WTC11 (cell line): Measurements from ENCODE around the gene MYRF. TPM values are rescaled to one million over a fixed set of nuclear protein-coding genes. Genes with fewer than 3 reads are reported as not detected.
A peak's percentile ranks its signal among the peaks of the same experiment; 100 is the strongest.

ENCODE experiments used
- ESRRA ChIP-seq: sonication (generic); formaldehyde crosslinking; IDR thresholded peaks from 2 replicates; pipeline ENCODE4 v1.8.1; 2022; ENCODE audit warnings: mild to moderate bottlenecking, missing genetic modification reagents, borderline replicate concordance
- FOXP1 ChIP-seq: sonication (generic); formaldehyde crosslinking; IDR thresholded peaks from 2 replicates; pipeline ENCODE4 v1.8.0; 2022; ENCODE audit warnings: missing genetic modification reagents, mild to moderate bottlenecking, moderate library complexity, borderline replicate concordance
- JUN ChIP-seq: sonication (generic); formaldehyde crosslinking; IDR thresholded peaks from 2 replicates; pipeline ENCODE4 v1.8.0; 2023; ENCODE audit warnings: mild to moderate bottlenecking, missing genetic modification reagents
- MYBL2 ChIP-seq: sonication (generic); formaldehyde crosslinking; IDR thresholded peaks from 2 replicates; pipeline ENCODE4 v1.8.1; 2023; ENCODE audit warnings: mild to moderate bottlenecking, moderate library complexity, missing genetic modification reagents
- NFATC4 ChIP-seq: fragments of 250-450 bp; sonication (Bioruptor Pico); IDR thresholded peaks from 2 replicates; pipeline ENCODE4 v1.9.0; 2021; ENCODE audit warnings: mild to moderate bottlenecking
- NFYB ChIP-seq: sonication (generic); formaldehyde crosslinking; conservative IDR thresholded peaks from 2 replicates; pipeline ENCODE4 v1.8.0; 2022; ENCODE audit warnings: low read depth, missing genetic modification reagents
- NR1H2 ChIP-seq: sonication (generic); formaldehyde crosslinking; IDR thresholded peaks from 2 replicates; pipeline ENCODE4 v1.9.0; 2021; ENCODE audit warnings: mild to moderate bottlenecking, moderate library complexity, missing genetic modification reagents
- RELA ChIP-seq: sonication (generic); formaldehyde crosslinking; IDR thresholded peaks from 2 replicates; pipeline ENCODE4 v1.8.1; 2022; ENCODE audit warnings: missing genetic modification reagents, mild to moderate bottlenecking, borderline replicate concordance
- SMAD4 ChIP-seq: sonication (generic); formaldehyde crosslinking; IDR thresholded peaks from 2 replicates; pipeline ENCODE4 v1.8.0; 2022; ENCODE audit warnings: mild to moderate bottlenecking, missing genetic modification reagents
- ZNF121 ChIP-seq: sonication (generic); formaldehyde crosslinking; IDR thresholded peaks from 2 replicates; pipeline ENCODE4 v1.8.0; 2023; ENCODE audit warnings: missing genetic modification reagents
- ZNF232 ChIP-seq: sonication (generic); formaldehyde crosslinking; IDR thresholded peaks from 2 replicates; pipeline ENCODE4 v1.8.0; 2022; ENCODE audit warnings: mild to moderate bottlenecking, missing genetic modification reagents
- ZNF396 ChIP-seq: fragments of 250-450 bp; sonication (Bioruptor Pico); IDR thresholded peaks from 2 replicates; pipeline ENCODE4 v1.8.0; 2021; ENCODE audit warnings: mild to moderate bottlenecking, moderate library complexity, borderline replicate concordance
- total RNA-seq: library from RNA; stranded (reverse); gene quantifications from 3 replicates; pipeline ENCODE4 v1.2.3, GENCODE V29; 2021
- TF ChIP-seq, protein P1 (sequence below): sonication (generic); formaldehyde crosslinking; IDR thresholded peaks from 2 replicates; pipeline ENCODE4 v1.8.0; 2022; ENCODE audit warnings: mild to moderate bottlenecking, missing genetic modification reagents
- TF ChIP-seq, protein P2 (sequence below): fragments of 250-450 bp; sonication (Bioruptor Pico); IDR thresholded peaks from 2 replicates; pipeline ENCODE4 v1.9.0; 2021; ENCODE audit warnings: moderate library complexity, mild to moderate bottlenecking, inconsistent platforms, borderline replicate concordance
- TF ChIP-seq, protein P3 (sequence below): sonication (generic); formaldehyde crosslinking; IDR thresholded peaks from 2 replicates; pipeline ENCODE4 v1.8.0; 2022; ENCODE audit warnings: mild to moderate bottlenecking, missing genetic modification reagents
- TF ChIP-seq, protein P4 (sequence below): fragments of 250-450 bp; sonication (Bioruptor Pico); IDR thresholded peaks from 2 replicates; pipeline ENCODE4 v1.8.0; 2021; ENCODE audit warnings: mild to moderate bottlenecking
- TF ChIP-seq, protein P5 (sequence below): fragments of 250-450 bp; sonication (Bioruptor Pico); IDR thresholded peaks from 2 replicates; pipeline ENCODE4 v1.9.0; 2021; ENCODE audit warnings: mild to moderate bottlenecking
- TF ChIP-seq, protein P6 (sequence below): fragments of 250-450 bp; sonication (Bioruptor Pico); IDR thresholded peaks from 2 replicates; pipeline ENCODE4 v1.9.0; 2021; ENCODE audit warnings: mild to moderate bottlenecking
- TF ChIP-seq, protein P7 (sequence below): sonication (generic); formaldehyde crosslinking; IDR thresholded peaks from 2 replicates; pipeline ENCODE4 v1.8.0; 2023; ENCODE audit warnings: missing genetic modification reagents
- TF ChIP-seq, protein P8 (sequence below): sonication (generic); formaldehyde crosslinking; IDR thresholded peaks from 2 replicates; pipeline ENCODE4 v1.8.0; 2022; ENCODE audit warnings: mild to moderate bottlenecking, missing genetic modification reagents
- TF ChIP-seq, protein P9 (sequence below): sonication (generic); formaldehyde crosslinking; IDR thresholded peaks from 2 replicates; pipeline ENCODE4 v1.8.1; 2022; ENCODE audit warnings: mild to moderate bottlenecking, missing genetic modification reagents, moderate library complexity, borderline replicate concordance
- TF ChIP-seq, protein P10 (sequence below): sonication (generic); formaldehyde crosslinking; IDR thresholded peaks from 2 replicates; pipeline ENCODE4 v1.8.1; 2023; ENCODE audit warnings: mild to moderate bottlenecking, moderate library complexity, missing genetic modification reagents
- TF ChIP-seq, protein P11 (sequence below): fragments of 250-450 bp; sonication (Bioruptor Pico); IDR thresholded peaks from 2 replicates; pipeline ENCODE4 v2.1.2; 2022; ENCODE audit warnings: mild to moderate bottlenecking, moderate library complexity

Gene MYRF
- total RNA-seq, 1 experiment from 2014 or later = 5.9 TPM

DNA sequence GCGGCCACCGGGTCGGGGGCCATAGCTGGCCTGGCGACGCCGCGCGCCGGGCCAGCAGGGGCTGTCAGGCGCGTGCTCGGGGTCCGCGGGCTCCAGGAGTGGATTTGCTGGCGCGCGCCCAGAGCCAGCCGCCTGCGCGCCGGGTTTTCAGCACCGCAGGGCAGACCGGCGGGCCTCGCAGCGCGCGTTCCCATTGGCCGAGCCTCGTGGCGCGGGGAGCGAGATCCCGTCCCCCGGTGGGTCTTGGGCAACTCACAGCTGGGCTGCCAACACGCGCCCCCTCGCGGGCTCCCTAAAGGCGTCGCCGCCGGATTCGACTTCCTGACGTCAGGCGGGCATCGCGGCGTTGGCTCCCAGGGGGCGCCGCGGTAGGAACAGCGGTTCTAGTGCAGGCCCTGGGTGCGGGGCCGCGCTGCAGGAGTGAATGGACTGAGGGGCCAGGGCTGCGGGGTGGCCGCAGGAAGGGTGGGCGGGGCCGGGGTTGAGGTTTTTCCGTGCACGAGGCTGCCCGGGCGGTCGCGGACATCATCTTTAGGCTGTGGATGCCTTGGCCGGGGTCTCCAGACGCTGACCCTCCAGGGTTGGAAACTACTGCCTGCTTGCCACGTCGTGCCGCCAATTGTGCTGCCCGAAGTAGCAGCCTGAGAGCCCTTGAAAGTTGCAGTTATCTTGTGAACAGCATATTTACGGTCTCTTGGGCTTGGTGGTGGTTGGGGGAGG, 64.5 kb downstream of the MYRF start, which contains the start of gene FADS1 (continued):
- TF ChIP-seq, protein P1, sequence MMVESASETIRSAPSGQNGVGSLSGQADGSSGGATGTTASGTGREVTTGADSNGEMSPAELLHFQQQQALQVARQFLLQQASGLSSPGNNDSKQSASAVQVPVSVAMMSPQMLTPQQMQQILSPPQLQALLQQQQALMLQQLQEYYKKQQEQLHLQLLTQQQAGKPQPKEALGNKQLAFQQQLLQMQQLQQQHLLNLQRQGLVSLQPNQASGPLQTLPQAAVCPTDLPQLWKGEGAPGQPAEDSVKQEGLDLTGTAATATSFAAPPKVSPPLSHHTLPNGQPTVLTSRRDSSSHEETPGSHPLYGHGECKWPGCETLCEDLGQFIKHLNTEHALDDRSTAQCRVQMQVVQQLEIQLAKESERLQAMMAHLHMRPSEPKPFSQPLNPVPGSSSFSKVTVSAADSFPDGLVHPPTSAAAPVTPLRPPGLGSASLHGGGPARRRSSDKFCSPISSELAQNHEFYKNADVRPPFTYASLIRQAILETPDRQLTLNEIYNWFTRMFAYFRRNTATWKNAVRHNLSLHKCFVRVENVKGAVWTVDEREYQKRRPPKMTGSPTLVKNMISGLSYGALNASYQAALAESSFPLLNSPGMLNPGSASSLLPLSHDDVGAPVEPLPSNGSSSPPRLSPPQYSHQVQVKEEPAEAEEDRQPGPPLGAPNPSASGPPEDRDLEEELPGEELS = peak; percentile 52; the same call in 1 of the 2 replicates
- TF ChIP-seq ESRRA (CRISPR knock-in tag) (peak; percentile 82; the same call in 1 of the 2 replicates), ZNF121 (0 out of 2 replicates have a peak, but pooled peaks have one; percentile 70), MYBL2 (CRISPR knock-in tag) (peak; percentile 46; the same call in 1 of the 2 replicates), SMAD4 (CRISPR knock-in tag) (no peak), NFATC4 (no peak), RELA (CRISPR knock-in tag) (0 out of 2 replicates have a peak, but pooled peaks have one; percentile 46), ZNF232 (CRISPR knock-in tag) (no peak; the same call in 1 of the 2 replicates), NR1H2 (CRISPR knock-in tag) (no peak), FOXP1 (CRISPR knock-in tag) (peak; percentile 60; the same call in 1 of the 2 replicates), NFYB (peak; percentile 32), JUN (no peak), ZNF396 (CRISPR knock-in tag) (no peak)
- TF ChIP-seq, protein P2, sequence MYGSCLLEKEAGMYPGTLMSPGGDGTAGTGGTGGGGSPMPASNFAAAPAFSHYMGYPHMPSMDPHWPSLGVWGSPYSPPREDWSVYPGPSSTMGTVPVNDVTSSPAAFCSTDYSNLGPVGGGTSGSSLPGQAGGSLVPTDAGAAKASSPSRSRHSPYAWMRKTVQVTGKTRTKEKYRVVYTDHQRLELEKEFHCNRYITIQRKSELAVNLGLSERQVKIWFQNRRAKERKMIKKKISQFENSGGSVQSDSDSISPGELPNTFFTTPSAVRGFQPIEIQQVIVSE (CRISPR knock-in tag) = no peak
- TF ChIP-seq, protein P3, sequence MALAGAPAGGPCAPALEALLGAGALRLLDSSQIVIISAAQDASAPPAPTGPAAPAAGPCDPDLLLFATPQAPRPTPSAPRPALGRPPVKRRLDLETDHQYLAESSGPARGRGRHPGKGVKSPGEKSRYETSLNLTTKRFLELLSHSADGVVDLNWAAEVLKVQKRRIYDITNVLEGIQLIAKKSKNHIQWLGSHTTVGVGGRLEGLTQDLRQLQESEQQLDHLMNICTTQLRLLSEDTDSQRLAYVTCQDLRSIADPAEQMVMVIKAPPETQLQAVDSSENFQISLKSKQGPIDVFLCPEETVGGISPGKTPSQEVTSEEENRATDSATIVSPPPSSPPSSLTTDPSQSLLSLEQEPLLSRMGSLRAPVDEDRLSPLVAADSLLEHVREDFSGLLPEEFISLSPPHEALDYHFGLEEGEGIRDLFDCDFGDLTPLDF = no peak
- TF ChIP-seq, protein P4, sequence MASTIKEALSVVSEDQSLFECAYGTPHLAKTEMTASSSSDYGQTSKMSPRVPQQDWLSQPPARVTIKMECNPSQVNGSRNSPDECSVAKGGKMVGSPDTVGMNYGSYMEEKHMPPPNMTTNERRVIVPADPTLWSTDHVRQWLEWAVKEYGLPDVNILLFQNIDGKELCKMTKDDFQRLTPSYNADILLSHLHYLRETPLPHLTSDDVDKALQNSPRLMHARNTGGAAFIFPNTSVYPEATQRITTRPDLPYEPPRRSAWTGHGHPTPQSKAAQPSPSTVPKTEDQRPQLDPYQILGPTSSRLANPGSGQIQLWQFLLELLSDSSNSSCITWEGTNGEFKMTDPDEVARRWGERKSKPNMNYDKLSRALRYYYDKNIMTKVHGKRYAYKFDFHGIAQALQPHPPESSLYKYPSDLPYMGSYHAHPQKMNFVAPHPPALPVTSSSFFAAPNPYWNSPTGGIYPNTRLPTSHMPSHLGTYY = no peak
- TF ChIP-seq, protein P5, sequence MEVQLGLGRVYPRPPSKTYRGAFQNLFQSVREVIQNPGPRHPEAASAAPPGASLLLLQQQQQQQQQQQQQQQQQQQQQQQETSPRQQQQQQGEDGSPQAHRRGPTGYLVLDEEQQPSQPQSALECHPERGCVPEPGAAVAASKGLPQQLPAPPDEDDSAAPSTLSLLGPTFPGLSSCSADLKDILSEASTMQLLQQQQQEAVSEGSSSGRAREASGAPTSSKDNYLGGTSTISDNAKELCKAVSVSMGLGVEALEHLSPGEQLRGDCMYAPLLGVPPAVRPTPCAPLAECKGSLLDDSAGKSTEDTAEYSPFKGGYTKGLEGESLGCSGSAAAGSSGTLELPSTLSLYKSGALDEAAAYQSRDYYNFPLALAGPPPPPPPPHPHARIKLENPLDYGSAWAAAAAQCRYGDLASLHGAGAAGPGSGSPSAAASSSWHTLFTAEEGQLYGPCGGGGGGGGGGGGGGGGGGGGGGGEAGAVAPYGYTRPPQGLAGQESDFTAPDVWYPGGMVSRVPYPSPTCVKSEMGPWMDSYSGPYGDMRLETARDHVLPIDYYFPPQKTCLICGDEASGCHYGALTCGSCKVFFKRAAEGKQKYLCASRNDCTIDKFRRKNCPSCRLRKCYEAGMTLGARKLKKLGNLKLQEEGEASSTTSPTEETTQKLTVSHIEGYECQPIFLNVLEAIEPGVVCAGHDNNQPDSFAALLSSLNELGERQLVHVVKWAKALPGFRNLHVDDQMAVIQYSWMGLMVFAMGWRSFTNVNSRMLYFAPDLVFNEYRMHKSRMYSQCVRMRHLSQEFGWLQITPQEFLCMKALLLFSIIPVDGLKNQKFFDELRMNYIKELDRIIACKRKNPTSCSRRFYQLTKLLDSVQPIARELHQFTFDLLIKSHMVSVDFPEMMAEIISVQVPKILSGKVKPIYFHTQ = no peak
- TF ChIP-seq, protein P6, sequence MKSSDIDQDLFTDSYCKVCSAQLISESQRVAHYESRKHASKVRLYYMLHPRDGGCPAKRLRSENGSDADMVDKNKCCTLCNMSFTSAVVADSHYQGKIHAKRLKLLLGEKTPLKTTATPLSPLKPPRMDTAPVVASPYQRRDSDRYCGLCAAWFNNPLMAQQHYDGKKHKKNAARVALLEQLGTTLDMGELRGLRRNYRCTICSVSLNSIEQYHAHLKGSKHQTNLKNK (CRISPR knock-in tag) = no peak
- TF ChIP-seq, protein P7, sequence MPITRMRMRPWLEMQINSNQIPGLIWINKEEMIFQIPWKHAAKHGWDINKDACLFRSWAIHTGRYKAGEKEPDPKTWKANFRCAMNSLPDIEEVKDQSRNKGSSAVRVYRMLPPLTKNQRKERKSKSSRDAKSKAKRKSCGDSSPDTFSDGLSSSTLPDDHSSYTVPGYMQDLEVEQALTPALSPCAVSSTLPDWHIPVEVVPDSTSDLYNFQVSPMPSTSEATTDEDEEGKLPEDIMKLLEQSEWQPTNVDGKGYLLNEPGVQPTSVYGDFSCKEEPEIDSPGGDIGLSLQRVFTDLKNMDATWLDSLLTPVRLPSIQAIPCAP (CRISPR knock-in tag) = peak; percentile 73
- TF ChIP-seq, protein P8, sequence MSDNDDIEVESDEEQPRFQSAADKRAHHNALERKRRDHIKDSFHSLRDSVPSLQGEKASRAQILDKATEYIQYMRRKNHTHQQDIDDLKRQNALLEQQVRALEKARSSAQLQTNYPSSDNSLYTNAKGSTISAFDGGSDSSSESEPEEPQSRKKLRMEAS (CRISPR knock-in tag) = peak; percentile 73; the same call in 1 of the 2 replicates
- TF ChIP-seq, protein P9, sequence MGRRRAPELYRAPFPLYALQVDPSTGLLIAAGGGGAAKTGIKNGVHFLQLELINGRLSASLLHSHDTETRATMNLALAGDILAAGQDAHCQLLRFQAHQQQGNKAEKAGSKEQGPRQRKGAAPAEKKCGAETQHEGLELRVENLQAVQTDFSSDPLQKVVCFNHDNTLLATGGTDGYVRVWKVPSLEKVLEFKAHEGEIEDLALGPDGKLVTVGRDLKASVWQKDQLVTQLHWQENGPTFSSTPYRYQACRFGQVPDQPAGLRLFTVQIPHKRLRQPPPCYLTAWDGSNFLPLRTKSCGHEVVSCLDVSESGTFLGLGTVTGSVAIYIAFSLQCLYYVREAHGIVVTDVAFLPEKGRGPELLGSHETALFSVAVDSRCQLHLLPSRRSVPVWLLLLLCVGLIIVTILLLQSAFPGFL = no peak
- TF ChIP-seq, protein P10, sequence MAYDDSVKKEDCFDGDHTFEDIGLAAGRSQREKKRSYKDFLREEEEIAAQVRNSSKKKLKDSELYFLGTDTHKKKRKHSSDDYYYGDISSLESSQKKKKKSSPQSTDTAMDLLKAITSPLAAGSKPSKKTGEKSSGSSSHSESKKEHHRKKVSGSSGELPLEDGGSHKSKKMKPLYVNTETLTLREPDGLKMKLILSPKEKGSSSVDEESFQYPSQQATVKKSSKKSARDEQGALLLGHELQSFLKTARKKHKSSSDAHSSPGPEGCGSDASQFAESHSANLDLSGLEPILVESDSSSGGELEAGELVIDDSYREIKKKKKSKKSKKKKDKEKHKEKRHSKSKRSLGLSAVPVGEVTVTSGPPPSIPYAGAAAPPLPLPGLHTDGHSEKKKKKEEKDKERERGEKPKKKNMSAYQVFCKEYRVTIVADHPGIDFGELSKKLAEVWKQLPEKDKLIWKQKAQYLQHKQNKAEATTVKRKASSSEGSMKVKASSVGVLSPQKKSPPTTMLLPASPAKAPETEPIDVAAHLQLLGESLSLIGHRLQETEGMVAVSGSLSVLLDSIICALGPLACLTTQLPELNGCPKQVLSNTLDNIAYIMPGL = peak; percentile 64; the same call in 1 of the 2 replicates
- TF ChIP-seq, protein P11, sequence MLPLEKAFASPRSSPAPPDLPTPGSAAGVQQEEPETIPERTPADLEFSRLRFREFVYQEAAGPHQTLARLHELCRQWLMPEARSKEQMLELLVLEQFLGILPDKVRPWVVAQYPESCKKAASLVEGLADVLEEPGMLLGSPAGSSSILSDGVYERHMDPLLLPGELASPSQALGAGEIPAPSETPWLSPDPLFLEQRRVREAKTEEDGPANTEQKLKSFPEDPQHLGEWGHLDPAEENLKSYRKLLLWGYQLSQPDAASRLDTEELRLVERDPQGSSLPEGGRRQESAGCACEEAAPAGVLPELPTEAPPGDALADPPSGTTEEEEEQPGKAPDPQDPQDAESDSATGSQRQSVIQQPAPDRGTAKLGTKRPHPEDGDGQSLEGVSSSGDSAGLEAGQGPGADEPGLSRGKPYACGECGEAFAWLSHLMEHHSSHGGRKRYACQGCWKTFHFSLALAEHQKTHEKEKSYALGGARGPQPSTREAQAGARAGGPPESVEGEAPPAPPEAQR (CRISPR knock-in tag) = no peak
